Measurements from ENCODE around the gene GNPDA2.
A peak's percentile ranks its signal among the peaks of the same experiment; 100 is the strongest.

The GNPDA2 gene

GRCh38 chr4:44678094-44679041 is 48.0 kb downstream of the GNPDA2 start, which contains the start of gene GUF1:
GUF1 (plus strand) TSS chr4:44678420; CDS start chr4:44678623, 203 bp downstream.
- DNase-seq: peak; percentile 89

GRCh38 chr4:44675366-44675765 is 51.0 kb downstream of the GNPDA2 start:
- DNase-seq: no peak

DNA sequence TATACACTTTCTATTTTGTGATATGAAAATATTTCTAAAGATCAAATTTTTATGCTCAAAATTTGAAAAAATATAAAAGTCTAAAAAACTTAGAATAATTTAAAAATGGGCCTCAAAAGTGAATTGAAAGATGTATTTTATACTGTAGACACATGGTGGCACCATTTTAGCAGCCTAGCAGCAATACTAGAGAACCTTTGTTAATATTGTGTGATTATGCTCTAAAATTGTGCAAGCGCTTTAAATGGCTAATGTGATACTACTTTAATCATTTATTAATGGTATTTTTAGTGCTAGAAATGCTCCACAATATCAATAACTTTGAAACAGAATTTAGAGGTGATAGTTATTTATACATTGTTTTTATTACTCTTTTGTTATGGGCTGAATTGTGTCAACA is 51.9 kb downstream of the GNPDA2 start:
- DNase-seq: no peak

- no peak for DNase-seq
Measured at GRCh38 chr4:44671636-44672035, 54.7 kb downstream of the GNPDA2 start.

GRCh38 chr4:44670506-44671199 is 55.7 kb downstream of the GNPDA2 start:
- no peak for DNase-seq

- DNase-seq: no peak
Measured at GRCh38 chr4:44668526-44668925, 57.8 kb downstream of the GNPDA2 start.

- no peak for DNase-seq
Measured at GRCh38 chr4:44663539-44664263, 62.7 kb downstream of the GNPDA2 start.

GRCh38 chr4:44662623-44663005 is 63.7 kb downstream of the GNPDA2 start:
- DNase-seq: no peak

DNA sequence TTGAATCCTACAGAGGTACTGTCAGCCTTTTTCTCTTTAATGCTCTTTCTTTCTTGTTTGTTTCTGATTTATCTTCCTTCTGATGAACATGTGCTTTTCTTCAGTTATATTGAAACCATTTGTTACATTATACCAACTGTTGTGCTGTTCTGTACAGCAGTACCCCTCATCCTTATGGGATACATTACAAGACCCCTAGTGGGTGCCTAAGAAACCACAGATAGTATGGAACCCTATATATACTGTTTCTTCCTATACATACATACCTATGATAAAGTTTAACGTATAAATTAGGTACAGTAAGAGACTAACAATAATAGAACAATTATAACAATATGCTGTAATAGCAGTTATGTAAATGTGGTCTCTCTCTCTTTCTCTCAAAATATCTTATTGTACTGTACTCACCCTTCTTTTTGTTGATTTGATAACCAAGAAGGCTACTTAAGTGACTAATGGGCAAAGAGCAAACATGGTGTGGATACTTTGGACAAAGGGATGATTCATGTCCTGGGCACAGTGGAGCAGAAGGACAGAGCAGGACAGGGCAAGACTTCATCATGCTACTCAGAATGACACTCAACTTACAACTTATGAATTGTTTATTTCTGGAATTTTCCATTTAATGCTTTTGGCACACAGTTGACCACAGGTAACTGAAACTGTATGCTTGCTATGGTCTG is 64.3 kb downstream of the GNPDA2 start:
- DNase-seq: no peak

DNA sequence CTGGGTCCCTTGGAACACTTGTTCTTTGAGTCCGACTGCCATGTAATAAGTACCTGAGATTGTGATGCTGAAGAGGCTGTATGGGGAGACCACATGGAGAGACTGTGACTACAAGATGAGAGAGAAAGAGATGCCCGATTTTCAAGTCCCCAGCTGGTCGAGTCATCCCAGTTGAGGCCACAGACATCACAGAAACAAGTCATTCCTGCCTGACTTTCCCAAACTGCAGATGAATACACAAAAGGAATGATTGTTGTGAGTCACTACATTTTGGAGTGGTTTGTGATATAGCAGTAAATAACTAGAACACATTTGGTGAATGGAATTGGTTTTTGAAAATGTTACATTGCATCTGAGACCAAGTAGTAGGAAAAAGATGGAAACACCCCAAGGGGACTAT is 66.0 kb downstream of the GNPDA2 start:
- DNase-seq: no peak

DNA sequence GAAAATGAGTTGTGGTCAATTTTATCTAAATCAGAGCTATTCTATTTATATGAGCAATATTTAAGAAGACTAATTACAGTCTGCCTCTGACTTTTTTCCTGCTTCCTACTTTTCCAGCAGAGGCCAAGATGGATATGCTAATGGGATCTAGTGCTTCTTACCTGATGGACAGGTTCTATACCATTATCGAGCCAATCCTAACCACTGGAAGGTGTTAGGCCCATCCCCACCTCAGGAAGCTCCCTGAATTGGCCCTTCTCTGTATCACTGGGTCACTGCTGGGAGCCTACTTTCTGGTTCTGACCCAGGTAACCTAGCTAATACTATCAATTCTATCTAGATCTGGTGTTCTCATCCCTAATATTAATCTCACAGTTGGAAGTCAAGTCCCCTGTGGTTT is 74.4 kb downstream of the GNPDA2 start:
- no peak for DNase-seq

Data from fibroblast of skin of abdomen (primary cell).